ENCODE results near the gene FCGR2B.

The FCGR2B gene

DNA sequence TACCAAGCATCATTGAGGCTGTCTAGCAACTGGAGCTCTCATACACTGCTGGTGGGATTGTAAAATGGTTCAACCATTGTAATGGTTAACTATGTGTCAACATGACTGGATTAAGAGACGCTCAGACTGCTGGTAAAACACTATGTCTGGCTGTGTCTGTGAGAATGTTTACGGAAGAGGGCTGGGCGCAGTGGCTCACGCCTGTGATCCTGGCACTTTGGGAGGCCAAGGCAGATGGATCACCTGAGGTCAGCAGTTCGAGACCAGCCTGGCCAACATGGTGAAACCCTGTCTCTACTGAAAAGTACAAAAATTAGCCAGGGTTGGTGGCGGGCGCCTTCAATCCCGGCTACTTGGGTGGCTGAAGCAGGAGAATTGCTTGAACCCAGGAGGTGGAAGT, 39.3 kb downstream of the FCGR2B start:
- no peak for DNase-seq (ENCODE audit: extremely low read depth, insufficient read length)
- no peaks in the 10 kb centered on the region for H3K27me3 ChIP-seq (replicated peaks; ENCODE audit: control insufficient read depth, insufficient read depth, low read length)
- no peaks in the 10 kb centered on the region for H3K36me3 ChIP-seq (ENCODE audit: control insufficient read depth, insufficient read depth, low read length)
- TF ChIP-seq, protein P1, sequence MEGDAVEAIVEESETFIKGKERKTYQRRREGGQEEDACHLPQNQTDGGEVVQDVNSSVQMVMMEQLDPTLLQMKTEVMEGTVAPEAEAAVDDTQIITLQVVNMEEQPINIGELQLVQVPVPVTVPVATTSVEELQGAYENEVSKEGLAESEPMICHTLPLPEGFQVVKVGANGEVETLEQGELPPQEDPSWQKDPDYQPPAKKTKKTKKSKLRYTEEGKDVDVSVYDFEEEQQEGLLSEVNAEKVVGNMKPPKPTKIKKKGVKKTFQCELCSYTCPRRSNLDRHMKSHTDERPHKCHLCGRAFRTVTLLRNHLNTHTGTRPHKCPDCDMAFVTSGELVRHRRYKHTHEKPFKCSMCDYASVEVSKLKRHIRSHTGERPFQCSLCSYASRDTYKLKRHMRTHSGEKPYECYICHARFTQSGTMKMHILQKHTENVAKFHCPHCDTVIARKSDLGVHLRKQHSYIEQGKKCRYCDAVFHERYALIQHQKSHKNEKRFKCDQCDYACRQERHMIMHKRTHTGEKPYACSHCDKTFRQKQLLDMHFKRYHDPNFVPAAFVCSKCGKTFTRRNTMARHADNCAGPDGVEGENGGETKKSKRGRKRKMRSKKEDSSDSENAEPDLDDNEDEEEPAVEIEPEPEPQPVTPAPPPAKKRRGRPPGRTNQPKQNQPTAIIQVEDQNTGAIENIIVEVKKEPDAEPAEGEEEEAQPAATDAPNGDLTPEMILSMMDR (IDR thresholded peaks at IDR 0.05; ENCODE audit: insufficient read depth, low read length, poor library complexity, severe bottlenecking) = no peak
- H3K4me3 ChIP-seq (replicated peaks; ENCODE audit: low read depth, low read length) = no peak overlapping the region

DNA sequence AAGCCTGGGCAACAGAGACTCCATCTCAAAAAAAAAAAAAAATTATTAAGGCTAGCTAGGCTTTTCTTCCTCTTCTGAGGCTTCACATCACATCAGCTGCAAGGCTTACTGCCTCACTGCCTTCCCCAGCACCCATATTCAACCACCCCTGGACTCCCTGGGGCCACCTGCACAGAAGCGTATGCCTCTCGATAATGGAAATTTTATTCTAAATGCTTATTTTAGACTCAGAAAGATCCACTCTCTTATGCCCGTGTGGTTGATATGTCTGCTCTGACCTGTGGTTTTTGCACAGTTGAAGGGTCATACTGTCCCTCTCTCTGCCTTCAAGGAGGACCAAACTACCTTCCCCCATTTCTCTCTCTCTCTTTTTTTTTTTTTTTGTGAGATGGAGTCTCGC, 42.6 kb downstream of the FCGR2B start:
- TF ChIP-seq, protein P1 (IDR thresholded peaks at IDR 0.05; ENCODE audit: insufficient read depth, low read length, poor library complexity, severe bottlenecking) = no peak
- Histone ChIP-seq H3K4me3 (replicated peaks; ENCODE audit: low read depth, low read length) (no peak overlapping the region), H3K27me3 (replicated peaks; ENCODE audit: control insufficient read depth, insufficient read depth, low read length) (no peaks in the 10 kb centered on the region), H3K36me3 (ENCODE audit: control insufficient read depth, insufficient read depth, low read length) (peaks cover 2% of the 10 kb centered on the region)
- peak; percentile 58 for DNase-seq (ENCODE audit: extremely low read depth, insufficient read length)

DNA sequence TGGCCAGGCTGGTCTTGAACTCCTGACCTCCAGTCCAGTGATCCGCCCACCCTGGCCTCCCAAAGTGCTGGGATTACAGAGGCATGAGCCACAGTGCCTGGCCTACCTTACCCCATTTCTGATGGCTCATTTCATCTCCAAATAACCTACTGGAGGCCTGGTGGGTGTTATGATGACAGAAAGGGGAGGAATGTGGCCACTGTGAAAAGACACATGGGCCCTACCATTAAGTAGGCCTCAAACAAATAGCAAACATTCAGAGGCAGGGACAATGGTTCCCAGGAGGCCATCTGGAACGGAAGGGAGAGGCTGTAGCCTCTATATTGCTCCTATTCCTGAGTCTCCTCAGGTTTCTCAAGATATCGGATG, 43.2 kb downstream of the FCGR2B start:
- Histone ChIP-seq H3K4me3 (replicated peaks; ENCODE audit: low read depth, low read length) (no peak overlapping the region), H3K36me3 (ENCODE audit: control insufficient read depth, insufficient read depth, low read length) (peaks cover 8% of the 10 kb centered on the region), H3K27me3 (replicated peaks; ENCODE audit: control insufficient read depth, insufficient read depth, low read length) (no peaks in the 10 kb centered on the region)
- TF ChIP-seq, protein P1 (IDR thresholded peaks at IDR 0.05; ENCODE audit: insufficient read depth, low read length, poor library complexity, severe bottlenecking) = no peak
- DNase-seq (ENCODE audit: extremely low read depth, insufficient read length) = no peak

DNA sequence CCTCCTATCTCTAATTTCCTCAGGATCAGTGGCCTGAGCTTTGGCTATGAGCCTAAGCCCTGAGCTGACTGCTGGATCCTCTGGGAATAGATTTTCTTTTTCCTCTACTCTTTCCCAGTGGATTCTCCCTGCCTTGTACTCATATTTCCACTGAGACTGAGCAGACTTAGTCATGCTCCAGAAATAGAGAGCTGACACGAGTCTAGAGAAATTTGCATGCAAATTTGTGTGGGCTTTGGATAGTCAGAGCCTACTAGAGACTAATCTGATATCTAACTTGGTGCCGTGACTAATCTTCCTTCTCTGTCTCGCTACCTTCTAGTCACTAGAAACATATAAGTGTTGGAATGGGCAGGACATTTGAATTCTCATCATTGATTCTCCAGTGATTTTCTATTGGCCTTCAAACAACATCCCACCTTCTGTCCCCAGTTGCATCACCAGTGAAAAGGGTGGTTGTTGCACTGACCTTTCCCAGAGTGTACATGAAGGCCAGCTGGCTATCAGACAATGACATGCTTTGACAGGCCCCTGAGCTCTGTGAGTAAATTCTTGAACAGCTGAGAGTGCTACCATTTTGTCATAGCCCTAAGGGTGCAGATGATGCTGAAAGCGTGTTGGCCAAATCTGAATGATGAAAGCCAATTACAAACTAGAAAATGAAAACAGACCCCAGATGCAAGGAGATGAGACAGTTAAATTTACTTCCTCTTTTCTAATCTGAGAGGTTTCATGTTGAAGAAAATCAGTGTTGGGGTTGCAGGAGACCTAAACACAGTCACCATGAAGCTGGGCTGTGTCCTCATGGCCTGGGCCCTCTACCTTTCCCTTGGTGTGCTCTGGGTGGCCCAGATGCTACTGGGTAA, 43.8 kb downstream of the FCGR2B start, which contains the start of gene FCRLA:
Gene FCRLA, plus strand, starts transcription at position 748 of the 866 bp plus-strand sequence. Its CDS starts 36 bp downstream, at position 784.
- Histone ChIP-seq H3K4me3 (replicated peaks; ENCODE audit: low read depth, low read length) (peak within 1 kb of the TSS; percentile 70), H3K36me3 (ENCODE audit: control insufficient read depth, insufficient read depth, low read length) (peaks cover 14% of the 10 kb centered on the region), H3K27me3 (replicated peaks; ENCODE audit: control insufficient read depth, insufficient read depth, low read length) (no peaks in the 10 kb centered on the region)
- DNase-seq (ENCODE audit: extremely low read depth, insufficient read length) = peak; percentile 75
- TF ChIP-seq, protein P1 (IDR thresholded peaks at IDR 0.05; ENCODE audit: insufficient read depth, low read length, poor library complexity, severe bottlenecking) = no peak

DNA sequence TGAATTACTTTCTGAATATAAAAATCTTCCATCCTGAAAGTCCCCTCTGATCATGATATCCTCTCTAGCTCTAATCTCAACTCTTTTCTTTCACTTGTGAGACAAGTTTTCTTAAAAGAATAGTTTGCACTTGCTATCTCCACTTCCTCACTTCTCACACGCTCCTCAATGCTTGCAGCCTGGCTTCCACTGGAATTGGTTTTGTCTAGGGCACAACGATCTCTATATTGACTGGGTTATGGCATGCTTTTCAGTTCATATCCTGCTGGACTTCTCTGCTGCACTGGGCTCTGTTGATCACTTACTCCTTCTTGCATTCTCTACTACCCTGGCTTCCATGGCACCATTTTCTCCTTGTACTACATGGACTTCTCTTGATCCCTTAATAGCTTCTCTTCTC, 44.6 kb downstream of the FCGR2B start:
- TF ChIP-seq, protein P1 (IDR thresholded peaks at IDR 0.05; ENCODE audit: insufficient read depth, low read length, poor library complexity, severe bottlenecking) = no peak
- Histone ChIP-seq H3K4me3 (replicated peaks; ENCODE audit: low read depth, low read length) (peak overlapping the region; percentile 70), H3K27me3 (replicated peaks; ENCODE audit: control insufficient read depth, insufficient read depth, low read length) (no peaks in the 10 kb centered on the region), H3K36me3 (ENCODE audit: control insufficient read depth, insufficient read depth, low read length) (peaks cover 19% of the 10 kb centered on the region)
- no peak for DNase-seq (ENCODE audit: extremely low read depth, insufficient read length)

Data from GM06990 (cell line).